DMS53 treated with DMSO at 0.1 percent for 48 hours (cell line): ENCODE results near the gene PTCRA.
"Not testable (repeated sequence)": the region's sequence is repeated elsewhere in the genome, so short reads cannot be mapped to it uniquely, and the experiment has no call there.

Experiments used
- DNase-seq: peaks from one replicate; lab custom pipeline; 2025; ENCODE audit not compliant: unreplicated experiment; lab: John Stamatoyannopoulos, UW

The PTCRA gene

GRCh38 chr6:42902429-42903263 is 13.2 kb upstream of the PTCRA start:
- DNase-seq = not testable (repeated sequence)

- DNase-seq = no peak
Observed at GRCh38 chr6:42904467-42904866, 11.4 kb upstream of the PTCRA start.

GRCh38 chr6:42907336-42907735 is 8.5 kb upstream of the PTCRA start:
- DNase-seq = no peak

- no peak for DNase-seq
Observed at GRCh38 chr6:42909835-42910234, 6.0 kb upstream of the PTCRA start.

GRCh38 chr6:42911171-42912021 is 4.5 kb upstream of the PTCRA start:
- peak; percentile 43 for DNase-seq

- no peak for DNase-seq
Observed at GRCh38 chr6:42914546-42914945, 1.3 kb upstream of the PTCRA start.

- no peak for DNase-seq
Observed at GRCh38 chr6:42916288-42916687, 435 bp downstream of the PTCRA start.

- no peak for DNase-seq
Observed at GRCh38 chr6:42921801-42922200, 5.9 kb downstream of the PTCRA start.

- DNase-seq = no peak
Observed at GRCh38 chr6:42923666-42924065, 7.8 kb downstream of the PTCRA start.

- DNase-seq = no peak
Observed at GRCh38 chr6:42925248-42925857, 9.5 kb downstream of the PTCRA start.

- DNase-seq = peak; percentile 97
Observed at GRCh38 chr6:42928986-42929820, 13.3 kb downstream of the PTCRA start, which contains the start of gene CNPY3. Gene CNPY3, plus strand, starts transcription at chr6:42929480. Its CDS starts 91 bp downstream, at chr6:42929571.

GRCh38 chr6:42929821-42930360 is 14.0 kb downstream of the PTCRA start:
- peak; percentile 10 for DNase-seq

- DNase-seq = no peak
Observed at GRCh38 chr6:42932412-42932811, 16.6 kb downstream of the PTCRA start.

- DNase-seq = no peak
Observed at GRCh38 chr6:42933205-42933604, 17.4 kb downstream of the PTCRA start.

GRCh38 chr6:42935322-42935721 is 19.5 kb downstream of the PTCRA start:
- no peak for DNase-seq

GRCh38 chr6:42936398-42936797 is 20.5 kb downstream of the PTCRA start:
- DNase-seq = no peak

GRCh38 chr6:42937548-42938427 is 21.9 kb downstream of the PTCRA start:
- no peak for DNase-seq

GRCh38 chr6:42938428-42938796 is 22.6 kb downstream of the PTCRA start:
- DNase-seq = no peak

- no peak for DNase-seq
Observed at GRCh38 chr6:42938987-42939809, 23.3 kb downstream of the PTCRA start.
